ENCODE measurements around the gene NADSYN1. TPM values are rescaled to one million over a fixed set of nuclear protein-coding genes. Genes with fewer than 3 reads are reported as not detected.

NADSYN1 gene
- 34.5 and 45.4 TPM in 2 replicates for total RNA-seq

GRCh38 chr11:71453037-71453917 is at the start of gene NADSYN1:
NADSYN1 (plus strand) TSS chr11:71453203; CDS start chr11:71453297, 94 bp downstream.

GRCh38 chr11:71448257-71449171 is 4.5 kb upstream of the NADSYN1 start, which contains the start of gene DHCR7:
DHCR7 (minus strand) TSS chr11:71448393; CDS start chr11:71444952, 3,441 bp downstream.

GRCh38 chr11:71526796-71527575 is 74.0 kb downstream of the NADSYN1 start, which contains the start of gene KRTAP5-7:
KRTAP5-7 (plus strand) TSS chr11:71527267; CDS start chr11:71527301, 34 bp downstream.

GRCh38 chr11:71537977-71538665 is 85.1 kb downstream of the NADSYN1 start, which contains the start of gene KRTAP5-8:
KRTAP5-8 (plus strand) TSS chr11:71538025; CDS start chr11:71538056, 31 bp downstream.

GRCh38 chr11:71548120-71548519 is 95.1 kb downstream of the NADSYN1 start, which contains the start of gene KRTAP5-9:
KRTAP5-9 (plus strand) TSS chr11:71548420; CDS start chr11:71548658, 238 bp downstream.

Other genes starting within 250 kb of the NADSYN1 start
- 0.29 and 0.62 TPM in 2 replicates for gene SHANK2, start 200.6 kb upstream of the NADSYN1 start, total RNA-seq
- gene DHCR7, start 4.8 kb upstream of the NADSYN1 start, total RNA-seq, result 24.2 and 32.6 TPM in 2 replicates
- not detected in 2 replicates for gene KRTAP5-7, start 74.1 kb downstream of the NADSYN1 start, total RNA-seq
- gene KRTAP5-8, start 84.8 kb downstream of the NADSYN1 start, total RNA-seq, result not detected in 2 replicates
- gene KRTAP5-9, start 95.2 kb downstream of the NADSYN1 start, total RNA-seq, result 0.54 TPM in 1 of 2 replicates, not detected in the other
- gene KRTAP5-10, start 112.4 kb downstream of the NADSYN1 start, total RNA-seq, result not detected in 2 replicates
- not detected in 2 replicates for gene KRTAP5-11, start 129.7 kb downstream of the NADSYN1 start, total RNA-seq